ENCODE measurements around the gene TPP1. TPM values are rescaled to one million over a fixed set of nuclear protein-coding genes. Genes with fewer than 3 reads are reported as not detected.
A peak's percentile ranks its signal among the peaks of the same experiment; 100 is the strongest.

Gene TPP1
- total RNA-seq, 1 donor from 2014 or later: 50.1 TPM

- no peaks in the 10 kb centered on the region for H3K27me3 Mint-ChIP-seq (ENCODE audit: low read depth)
- H3K36me3 Mint-ChIP-seq: peaks cover 40% of the 10 kb centered on the region
- peaks cover 37% of the 10 kb centered on the region for H3K9me3 Mint-ChIP-seq
- H3K27ac Mint-ChIP-seq: no peak overlapping the region
- DNase-seq (ENCODE audit: low spot score in 2 of 2, unreplicated experiment in 2 of 2): no peak
- no peak for TF ChIP-seq CTCF (IDR thresholded peaks at IDR 0.05; ENCODE audit: unreplicated experiment)
- H3K4me1 Mint-ChIP-seq: no peaks in the 10 kb centered on the region
- H3K4me3 Mint-ChIP-seq: no peak overlapping the region
Observed at GRCh38 chr11:6584528-6584927, 34.7 kb downstream of the TPP1 start.

GRCh38 chr11:6583584-6583983, 35.6 kb downstream of the TPP1 start:
- DNase-seq (ENCODE audit: low spot score in 2 of 2, unreplicated experiment in 2 of 2): no peak
- Mint-ChIP-seq H3K36me3 (peaks cover 40% of the 10 kb centered on the region), H3K4me1 (no peaks in the 10 kb centered on the region), H3K27ac (no peak overlapping the region), H3K9me3 (peaks cover 37% of the 10 kb centered on the region), H3K27me3 (ENCODE audit: low read depth) (no peaks in the 10 kb centered on the region), H3K4me3 (no peak overlapping the region)
- no peak for TF ChIP-seq CTCF (IDR thresholded peaks at IDR 0.05; ENCODE audit: unreplicated experiment)

- no peak for TF ChIP-seq CTCF (IDR thresholded peaks at IDR 0.05; ENCODE audit: unreplicated experiment)
- Mint-ChIP-seq H3K4me3 (no peak overlapping the region), H3K27me3 (ENCODE audit: low read depth) (no peaks in the 10 kb centered on the region), H3K27ac (no peak overlapping the region), H3K9me3 (peaks cover 33% of the 10 kb centered on the region), H3K4me1 (peaks cover 12% of the 10 kb centered on the region), H3K36me3 (peaks cover 34% of the 10 kb centered on the region)
- no peak for DNase-seq (ENCODE audit: low spot score in 2 of 2, unreplicated experiment in 2 of 2)
Observed at GRCh38 chr11:6579681-6580080, 39.5 kb downstream of the TPP1 start.

- no peak overlapping the region for H3K4me3 Mint-ChIP-seq
- no peak overlapping the region for H3K27ac Mint-ChIP-seq
- H3K4me1 Mint-ChIP-seq: peaks cover 12% of the 10 kb centered on the region
- peaks cover 17% of the 10 kb centered on the region for H3K9me3 Mint-ChIP-seq
- DNase-seq (ENCODE audit: low spot score in 2 of 2, unreplicated experiment in 2 of 2): no peak
- TF ChIP-seq CTCF (IDR thresholded peaks at IDR 0.05; ENCODE audit: unreplicated experiment): no peak
- H3K36me3 Mint-ChIP-seq: peaks cover 20% of the 10 kb centered on the region
- no peaks in the 10 kb centered on the region for H3K27me3 Mint-ChIP-seq (ENCODE audit: low read depth)
Observed at GRCh38 chr11:6578134-6578533, 41.1 kb downstream of the TPP1 start.

- DNase-seq (ENCODE audit: low spot score in 2 of 2, unreplicated experiment in 2 of 2): no peak
- peak overlapping the region; percentile 54 for H3K27ac Mint-ChIP-seq
- peaks cover 12% of the 10 kb centered on the region for H3K4me1 Mint-ChIP-seq
- H3K36me3 Mint-ChIP-seq: peaks cover 10% of the 10 kb centered on the region
- no peak overlapping the region for H3K4me3 Mint-ChIP-seq
- H3K9me3 Mint-ChIP-seq: peaks cover 5% of the 10 kb centered on the region
- no peaks in the 10 kb centered on the region for H3K27me3 Mint-ChIP-seq (ENCODE audit: low read depth)
- TF ChIP-seq CTCF (IDR thresholded peaks at IDR 0.05; ENCODE audit: unreplicated experiment): no peak
Observed at GRCh38 chr11:6576471-6577373, 42.5 kb downstream of the TPP1 start.

Data from mesothelial cell of epicardium (in vitro differentiated cells).